Measurements from ENCODE around the gene FAM174B. TPM values are rescaled to one million over a fixed set of nuclear protein-coding genes. Genes with fewer than 3 reads are reported as not detected.

FAM174B gene
- total RNA-seq, 2 donors from 2014 or later, result 3.9 to 5.3 TPM

GRCh38 chr15:92651877-92652575, 3.5 kb downstream of the FAM174B start:
- Mint-ChIP-seq H3K36me3 (peaks cover 0 to 11% of the 10 kb centered on the region in 2 donors), H3K9me3 (peaks cover 0 to 6% of the 10 kb centered on the region in 2 donors), H3K27ac (peak overlapping the region in 1 of 2 donors; percentile 16)
- ATAC-seq (no peak), DNase-seq (ENCODE audit: low spot score in 2 of 2) (no peak)

- DNase-seq (ENCODE audit: low spot score in 2 of 2) (no peak), ATAC-seq (no peak)
- H3K36me3 Mint-ChIP-seq, result peaks cover 0 to 1% of the 10 kb centered on the region in 2 donors
- H3K9me3 Mint-ChIP-seq, result peaks cover 0 to 3% of the 10 kb centered on the region in 2 donors
- no peak overlapping the region for H3K27ac Mint-ChIP-seq
These were observed 4.6 kb downstream of the FAM174B start for GRCh38 chr15:92650966-92651365.

GRCh38 chr15:92650256-92650655, 5.3 kb downstream of the FAM174B start:
- Mint-ChIP-seq H3K9me3 (peaks cover 0 to 3% of the 10 kb centered on the region in 2 donors), H3K27ac (no peak overlapping the region), H3K36me3 (no peaks in the 10 kb centered on the region)
- ATAC-seq (no peak), DNase-seq (ENCODE audit: low spot score in 2 of 2) (no peak)

GRCh38 chr15:92648190-92648875, 7.2 kb downstream of the FAM174B start:
- no peak for DNase-seq (ENCODE audit: low spot score in 2 of 2)
- Mint-ChIP-seq H3K27ac (no peak overlapping the region), H3K9me3 (peaks cover 0 to 3% of the 10 kb centered on the region in 2 donors), H3K36me3 (no peaks in the 10 kb centered on the region)
- ATAC-seq, result no peak

GRCh38 chr15:92647467-92648163, 8.0 kb downstream of the FAM174B start:
- Mint-ChIP-seq H3K9me3 (peaks cover 0 to 4% of the 10 kb centered on the region in 2 donors), H3K36me3 (peaks cover 0 to 2% of the 10 kb centered on the region in 2 donors), H3K27ac (no peak overlapping the region)
- ATAC-seq (no peak), DNase-seq (ENCODE audit: low spot score in 2 of 2) (no peak)

GRCh38 chr15:92646216-92646615, 9.4 kb downstream of the FAM174B start:
- H3K9me3 Mint-ChIP-seq, result peaks cover 0 to 9% of the 10 kb centered on the region in 2 donors
- DNase-seq (ENCODE audit: low spot score in 2 of 2) (no peak), ATAC-seq (no peak)
- H3K27ac Mint-ChIP-seq, result no peak overlapping the region
- peaks cover 0 to 4% of the 10 kb centered on the region in 2 donors for H3K36me3 Mint-ChIP-seq

GRCh38 chr15:92645731-92646130, 9.8 kb downstream of the FAM174B start:
- no peak for ATAC-seq
- no peak overlapping the region for H3K27ac Mint-ChIP-seq
- H3K9me3 Mint-ChIP-seq, result peaks cover 0 to 10% of the 10 kb centered on the region in 2 donors
- H3K36me3 Mint-ChIP-seq, result peaks cover 0 to 4% of the 10 kb centered on the region in 2 donors
- DNase-seq (ENCODE audit: low spot score in 2 of 2), result no peak

GRCh38 chr15:92645051-92645631, 10.4 kb downstream of the FAM174B start:
- ATAC-seq, result no peak
- Mint-ChIP-seq H3K36me3 (peaks cover 0 to 4% of the 10 kb centered on the region in 2 donors), H3K27ac (no peak overlapping the region), H3K9me3 (peaks cover 0 to 9% of the 10 kb centered on the region in 2 donors)
- no peak for DNase-seq (ENCODE audit: low spot score in 2 of 2)

- Mint-ChIP-seq H3K27ac (no peak overlapping the region), H3K36me3 (peaks cover 0 to 10% of the 10 kb centered on the region in 2 donors), H3K9me3 (peaks cover 4 to 14% of the 10 kb centered on the region in 2 donors)
- DNase-seq (ENCODE audit: low spot score in 2 of 2) (peak in 1 of 2 donors; percentile 38), ATAC-seq (no peak)
These were observed 11.4 kb downstream of the FAM174B start for GRCh38 chr15:92643849-92644815.

GRCh38 chr15:92638709-92639365, 16.7 kb downstream of the FAM174B start:
- DNase-seq (ENCODE audit: low spot score in 2 of 2), result peak in 1 of 2 donors; percentile 43

GRCh38 chr15:92638291-92638708, 17.3 kb downstream of the FAM174B start:
- peaks cover 4 to 14% of the 10 kb centered on the region in 2 donors for H3K9me3 Mint-ChIP-seq
- DNase-seq (ENCODE audit: low spot score in 2 of 2) (peak in 1 of 2 donors; percentile 41), ATAC-seq (no peak)
- no peak overlapping the region for H3K27ac Mint-ChIP-seq
- peaks cover 0 to 10% of the 10 kb centered on the region in 2 donors for H3K36me3 Mint-ChIP-seq

More at GRCh38 chr15:92638709-92639365, 16.7 kb downstream of the FAM174B start:
- peaks cover 0 to 10% of the 10 kb centered on the region in 2 donors for H3K36me3 Mint-ChIP-seq
- H3K9me3 Mint-ChIP-seq, result peaks cover 4 to 14% of the 10 kb centered on the region in 2 donors
- ATAC-seq, result no peak
- H3K27ac Mint-ChIP-seq, result peak overlapping the region in 1 of 2 donors; percentile 65

- peak in 1 of 2 donors; percentile 4 for DNase-seq (ENCODE audit: low spot score in 2 of 2)
- no peak for ATAC-seq
These were observed 17.9 kb downstream of the FAM174B start for GRCh38 chr15:92637626-92638025.

GRCh38 chr15:92636908-92637481, 18.6 kb downstream of the FAM174B start:
- peak overlapping the region in 1 of 2 donors; percentile 63 for H3K27ac Mint-ChIP-seq
- peak in 1 of 2 donors; percentile 25 for DNase-seq (ENCODE audit: low spot score in 2 of 2)
- peaks cover 0 to 6% of the 10 kb centered on the region in 2 donors for H3K36me3 Mint-ChIP-seq
- ATAC-seq, result peak in 1 of 2 donors; percentile 7
- peaks cover 4 to 10% of the 10 kb centered on the region in 2 donors for H3K9me3 Mint-ChIP-seq

More at GRCh38 chr15:92637626-92638025, 17.9 kb downstream of the FAM174B start:
- Mint-ChIP-seq H3K36me3 (peaks cover 0 to 8% of the 10 kb centered on the region in 2 donors), H3K9me3 (peaks cover 4 to 13% of the 10 kb centered on the region in 2 donors), H3K27ac (no peak overlapping the region)

GRCh38 chr15:92636401-92636907, 19.1 kb downstream of the FAM174B start:
- DNase-seq (ENCODE audit: low spot score in 2 of 2) (peak in 1 of 2 donors; percentile 16), ATAC-seq (no peak)
- Mint-ChIP-seq H3K36me3 (peaks cover 0 to 6% of the 10 kb centered on the region in 2 donors), H3K9me3 (peaks cover 4 to 10% of the 10 kb centered on the region in 2 donors), H3K27ac (peak overlapping the region in 1 of 2 donors; percentile 63)
